Measurements from ENCODE around the gene GUCY1A1.

DNA sequence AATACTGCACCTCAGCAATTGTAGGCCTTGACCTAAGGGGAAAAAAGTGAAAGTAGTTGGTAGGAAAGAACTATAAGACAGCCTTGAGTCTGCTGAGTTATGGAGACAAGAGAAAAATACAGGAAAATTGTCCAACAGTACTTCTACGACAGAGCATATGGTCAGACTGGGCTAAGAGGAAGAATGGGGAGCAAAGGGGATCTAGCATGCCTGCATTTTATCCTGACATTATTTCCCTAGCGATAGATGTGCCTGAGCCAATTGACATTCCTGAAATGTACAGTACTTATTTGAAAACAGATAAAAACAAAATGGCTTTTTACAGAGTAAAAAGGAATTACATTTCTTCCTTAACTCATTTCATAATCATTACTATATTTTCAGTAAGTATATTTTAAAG is 22.2 kb downstream of the GUCY1A1 start:
- TF ChIP-seq, protein P1, sequence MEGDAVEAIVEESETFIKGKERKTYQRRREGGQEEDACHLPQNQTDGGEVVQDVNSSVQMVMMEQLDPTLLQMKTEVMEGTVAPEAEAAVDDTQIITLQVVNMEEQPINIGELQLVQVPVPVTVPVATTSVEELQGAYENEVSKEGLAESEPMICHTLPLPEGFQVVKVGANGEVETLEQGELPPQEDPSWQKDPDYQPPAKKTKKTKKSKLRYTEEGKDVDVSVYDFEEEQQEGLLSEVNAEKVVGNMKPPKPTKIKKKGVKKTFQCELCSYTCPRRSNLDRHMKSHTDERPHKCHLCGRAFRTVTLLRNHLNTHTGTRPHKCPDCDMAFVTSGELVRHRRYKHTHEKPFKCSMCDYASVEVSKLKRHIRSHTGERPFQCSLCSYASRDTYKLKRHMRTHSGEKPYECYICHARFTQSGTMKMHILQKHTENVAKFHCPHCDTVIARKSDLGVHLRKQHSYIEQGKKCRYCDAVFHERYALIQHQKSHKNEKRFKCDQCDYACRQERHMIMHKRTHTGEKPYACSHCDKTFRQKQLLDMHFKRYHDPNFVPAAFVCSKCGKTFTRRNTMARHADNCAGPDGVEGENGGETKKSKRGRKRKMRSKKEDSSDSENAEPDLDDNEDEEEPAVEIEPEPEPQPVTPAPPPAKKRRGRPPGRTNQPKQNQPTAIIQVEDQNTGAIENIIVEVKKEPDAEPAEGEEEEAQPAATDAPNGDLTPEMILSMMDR (conservative IDR thresholded peaks at IDR 0.05; ENCODE audit: low read length) = no peak
- TF ChIP-seq EZH2phosphoT487 (IDR thresholded peaks at IDR 0.05; ENCODE audit: borderline replicate concordance, low read depth, low read length) = no peak
